ENCODE measurements around the gene GAB1.

GRCh38 chr4:143514169-143514495 lies 177.5 kb downstream of the GAB1 start:
- no peak for TF ChIP-seq CTCF (conservative IDR thresholded peaks at IDR 0.05)
- TF ChIP-seq EZH2 (IDR thresholded peaks at IDR 0.05; ENCODE audit: low read depth), result no peak

All from PC-9 (cell line).